Activated CD4-positive, alpha-beta T cell treated with anti-CD3 and anti-CD28 coated beads for 1 hour (primary cell): ENCODE results near the gene CA5A.
"Not testable (repeated sequence)": the region's sequence is repeated elsewhere in the genome, so short reads cannot be mapped to it uniquely, and the experiment has no call there.

Experiments used
- DNase-seq: peaks from one replicate; pipeline ENCODE4 v3.0.0-alpha.2; 2020

CA5A gene

DNA sequence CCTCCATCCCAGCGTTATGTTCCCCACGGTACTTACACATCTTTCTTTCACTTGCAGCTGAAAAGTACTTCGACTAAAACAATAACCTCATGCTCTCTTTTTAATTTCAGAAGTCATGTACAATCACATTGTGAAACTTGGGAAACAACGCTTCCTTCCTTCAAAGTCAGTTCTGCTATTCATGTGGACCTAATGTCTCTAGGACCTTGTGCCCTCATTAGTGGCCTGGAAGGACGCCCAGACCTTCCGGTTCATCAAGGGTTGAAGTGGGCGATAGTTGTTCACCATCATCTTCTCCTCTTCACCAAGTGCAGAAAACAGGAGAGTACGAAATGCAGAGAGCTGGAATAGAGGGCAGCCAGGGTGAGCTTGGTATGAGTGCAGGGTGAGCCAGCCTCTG is 48.4 kb downstream of the CA5A start:
- not testable (repeated sequence) for DNase-seq

- not testable (repeated sequence) for DNase-seq
Measured at GRCh38 chr16:87885371-87885967, 50.9 kb downstream of the CA5A start.

GRCh38 chr16:87882436-87883019 is 53.8 kb downstream of the CA5A start:
- DNase-seq, result no peak

GRCh38 chr16:87881324-87882200 is 54.8 kb downstream of the CA5A start:
- DNase-seq, result no peak

GRCh38 chr16:87880117-87880696 is 56.1 kb downstream of the CA5A start:
- DNase-seq, result no peak

DNA sequence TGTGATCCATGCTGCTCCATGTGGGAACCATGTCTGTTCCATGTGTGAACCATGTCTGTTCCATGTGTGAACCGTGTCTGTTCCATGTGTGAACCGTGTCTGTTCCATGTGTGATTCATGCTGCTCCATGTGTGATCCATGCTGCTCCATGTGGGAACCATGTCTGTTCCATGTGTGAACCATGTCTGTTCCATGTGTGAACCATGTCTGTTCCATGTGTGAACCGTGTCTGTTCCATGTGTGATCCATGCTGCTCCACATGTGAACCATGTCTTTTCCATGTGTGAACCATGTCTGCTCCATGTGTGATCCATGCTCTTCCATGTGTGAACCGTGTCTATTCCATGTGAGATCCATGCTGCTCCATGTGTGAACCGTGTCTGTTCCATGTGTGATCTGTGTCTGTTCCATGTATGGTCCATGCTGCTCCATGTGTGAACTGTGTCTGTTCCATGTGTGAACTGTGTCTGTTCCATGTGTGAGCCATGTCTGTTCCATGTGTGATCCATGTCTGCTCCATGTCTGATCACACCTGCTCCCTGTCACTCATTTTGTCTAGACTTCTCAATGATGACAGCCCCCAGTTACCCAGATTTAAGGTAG is 56.8 kb downstream of the CA5A start:
- DNase-seq, result not testable (repeated sequence)

DNA sequence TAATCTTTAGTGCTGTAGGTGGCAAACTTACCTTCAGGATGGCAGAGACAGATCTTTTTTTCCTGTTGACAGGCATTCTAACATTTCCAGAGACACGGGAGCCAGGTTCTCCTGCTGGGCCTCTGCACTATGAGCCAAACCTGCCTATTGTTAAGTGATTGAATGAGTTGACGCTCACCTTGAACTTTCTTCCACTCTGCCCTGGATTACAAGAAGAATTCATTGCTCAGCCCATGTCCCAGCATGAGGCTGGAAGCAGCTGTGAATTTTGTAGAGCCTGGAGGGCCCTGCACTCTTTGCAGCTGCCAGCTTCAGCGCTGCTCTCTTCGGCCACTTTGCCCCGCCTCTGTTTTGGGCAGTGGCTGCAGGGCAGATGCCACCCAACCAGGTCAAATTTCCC is 57.6 kb downstream of the CA5A start:
- no peak for DNase-seq

DNA sequence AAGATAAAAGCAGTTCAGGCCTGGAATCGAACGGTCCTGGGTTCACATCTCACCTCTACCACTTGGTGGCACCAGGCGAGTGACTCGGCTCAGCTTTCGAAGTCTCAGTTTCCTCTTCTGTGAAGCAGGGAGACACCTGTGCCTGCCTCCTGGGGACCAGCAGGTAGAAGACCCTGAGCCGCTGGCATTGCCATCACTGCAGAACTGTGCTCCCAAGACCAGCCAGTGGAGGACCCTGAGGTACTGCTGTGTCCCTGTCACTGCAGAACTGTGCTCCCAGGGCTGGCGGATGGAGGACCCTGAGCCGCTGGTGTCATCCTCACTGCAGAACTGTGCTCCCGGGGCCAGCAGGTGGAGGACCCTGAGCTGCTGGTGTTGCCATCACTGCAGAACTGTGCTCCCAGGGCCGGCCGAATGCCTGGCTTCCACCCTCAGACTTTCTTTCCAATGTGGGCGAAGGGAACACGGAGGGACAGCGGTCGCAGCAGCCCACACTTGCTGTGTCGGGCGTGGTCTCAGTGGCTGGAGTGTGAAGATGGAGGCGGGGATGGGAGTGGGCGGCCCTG is 58.3 kb downstream of the CA5A start:
- no peak for DNase-seq

DNA sequence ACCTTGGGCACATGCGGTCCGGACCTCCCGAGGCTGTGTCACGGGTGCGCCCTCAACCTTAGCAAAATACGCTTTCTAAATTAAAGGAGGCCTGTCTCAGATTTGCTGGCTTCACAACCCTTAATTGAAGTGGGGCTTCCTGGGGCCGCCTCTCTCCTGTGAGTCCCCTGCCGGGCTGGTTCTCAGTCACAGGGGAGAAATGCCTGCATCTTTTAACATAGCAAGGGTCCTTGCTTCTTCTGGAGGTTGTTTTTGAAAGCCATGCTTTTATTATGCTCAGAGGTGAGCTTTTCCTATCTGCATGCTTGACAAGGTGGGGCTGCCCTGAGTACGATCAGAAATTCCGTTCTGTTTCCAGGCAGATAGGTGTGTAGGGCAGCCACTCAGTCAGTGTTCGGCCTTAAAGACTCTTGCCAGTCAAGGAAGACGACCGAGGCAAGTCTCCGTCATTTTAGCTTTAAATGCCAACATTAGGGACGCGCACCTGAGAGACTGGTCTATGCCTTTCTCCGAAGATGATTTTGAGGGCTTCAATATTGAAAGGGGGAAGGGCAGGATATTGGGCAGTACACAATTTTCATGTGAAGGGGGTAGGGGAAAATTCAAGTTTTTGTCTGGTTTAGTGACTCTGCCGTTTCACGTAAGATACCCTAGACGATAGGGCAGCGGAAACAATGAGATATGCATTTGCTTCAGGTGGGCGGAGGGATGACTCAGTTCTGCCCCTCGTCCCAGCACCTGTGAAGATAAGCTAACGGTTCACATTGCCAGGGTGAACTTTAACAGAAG is 61.5 kb downstream of the CA5A start:
- peak; percentile 66 for DNase-seq

DNA sequence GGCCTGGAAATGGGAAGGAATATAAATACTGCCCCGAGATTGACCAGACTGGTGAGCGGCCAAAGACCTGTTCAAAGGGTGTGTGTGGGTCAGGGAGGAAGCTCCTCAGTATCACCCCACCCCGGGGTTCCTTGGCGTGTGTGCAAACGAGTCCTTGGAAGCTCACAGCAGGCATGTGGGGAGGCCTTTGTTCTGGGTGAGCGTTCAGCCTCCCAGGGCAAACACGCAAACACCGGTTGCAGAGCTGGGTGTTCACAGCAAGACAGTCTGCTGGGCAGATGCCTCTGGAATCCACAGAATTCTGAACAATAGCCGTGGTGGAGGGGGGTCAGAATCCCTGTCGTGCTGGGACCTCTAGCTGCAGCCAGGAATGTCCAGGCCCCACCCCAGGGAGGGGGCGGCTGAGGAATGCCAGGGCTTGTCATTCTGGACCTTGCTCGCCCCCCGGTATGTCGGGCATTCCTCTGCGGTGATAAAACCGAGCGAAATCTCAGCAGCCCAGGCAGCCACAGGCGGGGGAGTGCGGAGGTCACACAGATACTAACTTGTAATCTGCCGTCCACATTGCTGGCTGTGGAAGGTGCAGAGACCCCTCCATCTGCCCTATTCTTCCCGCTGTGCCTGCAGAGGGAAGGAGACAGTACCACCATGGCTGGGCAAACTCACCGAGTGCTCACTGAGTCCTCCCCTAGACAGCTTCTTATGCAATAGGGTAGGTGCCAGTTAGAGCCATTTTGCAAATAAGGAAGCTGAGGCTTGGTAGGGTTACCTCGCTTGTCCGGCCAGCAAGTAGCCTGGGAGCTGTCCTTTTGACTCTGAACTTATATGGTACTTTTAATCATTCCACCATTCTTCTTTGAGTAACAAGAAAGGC is 65.7 kb downstream of the CA5A start:
- DNase-seq, result not testable (repeated sequence)

- not testable (repeated sequence) for DNase-seq
Measured at GRCh38 chr16:87869879-87870417, 66.4 kb downstream of the CA5A start.

DNA sequence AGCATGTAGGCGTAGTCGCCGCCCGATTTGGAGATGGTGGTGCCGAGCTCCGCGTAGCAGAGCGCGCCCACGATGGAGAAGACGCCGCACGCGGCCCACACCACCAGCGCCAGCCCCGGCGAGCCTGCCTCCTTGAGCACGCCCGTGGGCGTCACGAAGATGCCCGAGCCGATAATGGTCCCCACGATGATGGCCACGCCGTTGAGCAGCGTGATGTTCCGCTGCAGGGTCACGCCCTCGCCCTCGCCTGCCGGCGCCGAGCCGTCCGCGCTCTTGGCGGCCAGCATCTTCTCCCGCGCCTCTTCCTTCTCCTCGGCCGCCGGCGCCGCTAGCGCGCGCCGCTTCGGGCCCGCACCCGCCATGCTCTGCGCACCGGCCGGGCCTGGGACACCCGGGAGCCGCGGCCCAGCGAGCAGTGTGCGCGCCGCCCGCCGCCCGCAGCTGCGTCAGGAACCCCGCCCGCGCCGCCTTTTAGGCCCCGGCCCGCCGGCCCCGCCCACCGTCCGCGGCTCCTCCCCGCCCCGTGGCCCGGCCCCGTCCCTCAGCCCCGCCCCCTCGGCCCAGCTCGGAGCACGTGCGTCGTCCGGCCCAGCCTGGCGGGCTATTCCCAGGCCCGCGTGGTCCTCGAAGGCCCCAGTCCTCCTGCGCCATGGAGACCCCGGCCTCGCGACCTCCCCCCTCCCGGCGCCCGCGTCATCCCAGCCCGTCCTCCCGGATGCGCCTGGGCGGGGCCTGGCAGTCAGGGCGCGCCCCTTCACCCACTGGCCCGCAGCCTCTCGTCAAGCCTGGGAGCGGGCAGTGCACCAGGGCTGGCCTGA is 67.1 kb downstream of the CA5A start, which contains the start of gene SLC7A5:
Gene SLC7A5, minus strand, starts transcription at position 447 of the 818 bp plus-strand sequence. Its CDS starts 85 bp downstream, at position 362.
- peak; percentile 84 for DNase-seq

DNA sequence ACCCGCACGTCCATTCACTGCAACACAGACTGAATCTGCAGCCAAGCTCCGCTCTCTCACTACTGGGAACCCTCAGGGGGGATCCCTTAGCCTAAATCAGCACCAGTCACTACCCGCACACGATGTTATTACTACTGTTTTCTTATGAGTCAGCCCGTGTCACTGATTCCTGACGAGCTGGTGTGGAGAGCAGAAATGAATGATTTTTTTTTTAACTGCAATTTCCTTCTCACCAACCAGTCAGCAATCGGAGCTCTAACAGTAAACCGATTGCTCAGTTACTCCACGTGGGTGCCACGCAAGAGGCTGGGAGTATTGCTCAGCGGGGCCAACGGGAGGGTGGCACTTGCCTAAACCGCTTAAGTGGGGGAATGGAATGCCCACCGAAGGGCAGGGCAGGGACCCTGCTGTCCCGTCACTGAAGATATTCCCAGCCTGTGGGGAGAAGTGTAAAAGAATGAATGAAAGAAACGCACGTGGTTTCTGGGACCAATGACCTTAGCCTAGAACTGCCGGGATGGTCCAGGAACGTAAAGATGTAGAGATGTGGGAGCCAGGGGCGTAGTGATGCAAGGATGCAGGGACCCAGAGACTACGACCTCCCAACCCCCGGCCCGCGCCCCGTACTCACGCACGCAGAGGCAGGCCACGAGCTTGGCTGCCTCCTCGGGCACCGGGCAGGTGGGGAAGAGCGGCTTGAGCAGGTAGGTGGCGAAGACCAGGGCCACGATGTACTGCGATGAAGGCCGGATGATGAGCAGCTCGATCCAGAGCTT is 67.9 kb downstream of the CA5A start:
- DNase-seq, result peak; percentile 55

DNA sequence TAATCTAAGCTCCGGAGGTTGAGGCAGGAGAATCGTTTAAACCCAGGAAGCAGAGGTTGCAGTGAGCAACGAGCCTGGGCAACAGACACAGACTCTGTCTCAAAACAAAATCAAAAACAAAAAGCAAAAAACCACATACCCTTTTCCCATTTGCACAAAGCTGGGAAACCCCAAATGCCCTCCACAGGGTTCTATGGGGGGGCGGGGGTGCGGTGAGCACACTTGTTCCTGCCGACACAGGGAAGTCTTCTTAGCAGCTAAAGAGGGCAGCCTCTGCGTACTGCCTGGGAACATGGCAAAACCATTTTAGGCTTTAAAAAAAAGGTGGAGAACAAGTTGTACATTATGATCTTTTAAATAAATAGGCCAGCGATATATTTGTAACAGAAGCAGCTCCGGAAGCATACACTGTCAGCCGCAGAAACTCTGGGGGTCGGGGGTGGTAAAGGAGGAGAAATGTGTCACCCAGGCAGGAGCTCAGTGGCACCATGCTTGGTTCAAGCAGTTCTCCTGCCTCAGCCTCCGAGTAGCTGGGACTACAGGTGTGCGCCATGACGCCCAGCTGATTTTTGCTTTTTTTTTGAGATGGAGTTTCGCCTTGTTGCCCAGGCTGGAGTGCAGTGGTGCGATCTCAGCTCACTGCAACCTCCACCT is 70.3 kb downstream of the CA5A start:
- DNase-seq, result peak; percentile 19

DNA sequence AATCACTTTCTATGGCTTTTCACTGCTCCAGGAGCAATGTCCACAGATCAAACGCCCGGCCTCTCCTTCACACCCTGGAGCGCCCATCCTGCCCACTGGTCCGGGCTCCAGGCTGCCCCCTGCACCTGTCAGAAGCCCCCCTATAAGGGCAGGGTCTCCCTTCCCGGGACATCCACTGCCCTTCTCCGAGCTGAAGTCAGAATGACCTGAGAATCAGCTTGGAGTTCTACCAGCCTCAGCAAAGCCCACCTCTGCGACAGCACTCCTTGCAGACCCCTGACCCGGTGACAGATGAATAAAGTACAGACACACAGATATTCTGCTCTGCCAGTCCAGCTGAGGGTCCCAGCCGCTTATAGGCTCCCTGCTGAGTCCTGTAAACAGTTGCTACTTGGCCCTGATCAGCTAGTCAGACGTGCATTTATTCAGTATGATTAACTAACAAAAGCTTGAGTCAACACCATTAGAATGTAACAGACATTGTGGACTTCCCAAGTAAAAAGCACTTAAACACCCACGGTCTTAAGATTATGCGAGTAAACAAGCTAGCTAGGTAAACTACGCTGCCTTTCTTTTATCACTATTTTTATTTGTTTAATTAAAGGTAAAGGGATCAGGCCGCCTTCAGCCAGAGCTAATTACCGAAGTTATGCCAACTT is 71.9 kb downstream of the CA5A start:
- no peak for DNase-seq

DNA sequence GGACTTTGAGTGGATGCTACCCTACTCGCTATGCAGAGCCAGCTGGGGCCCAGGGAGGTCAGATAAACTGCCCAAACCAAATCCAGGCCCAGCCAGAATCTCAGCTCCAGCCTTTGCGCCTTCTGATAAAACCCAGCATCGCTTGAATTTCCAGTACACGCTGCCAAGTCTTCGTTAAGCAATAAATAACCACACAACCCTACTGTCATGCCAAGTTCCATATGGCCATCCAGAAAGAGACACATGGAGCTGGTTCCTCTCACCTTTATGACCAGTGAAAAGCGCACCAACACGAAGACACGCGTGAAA is 73.0 kb downstream of the CA5A start:
- not testable (repeated sequence) for DNase-seq

DNA sequence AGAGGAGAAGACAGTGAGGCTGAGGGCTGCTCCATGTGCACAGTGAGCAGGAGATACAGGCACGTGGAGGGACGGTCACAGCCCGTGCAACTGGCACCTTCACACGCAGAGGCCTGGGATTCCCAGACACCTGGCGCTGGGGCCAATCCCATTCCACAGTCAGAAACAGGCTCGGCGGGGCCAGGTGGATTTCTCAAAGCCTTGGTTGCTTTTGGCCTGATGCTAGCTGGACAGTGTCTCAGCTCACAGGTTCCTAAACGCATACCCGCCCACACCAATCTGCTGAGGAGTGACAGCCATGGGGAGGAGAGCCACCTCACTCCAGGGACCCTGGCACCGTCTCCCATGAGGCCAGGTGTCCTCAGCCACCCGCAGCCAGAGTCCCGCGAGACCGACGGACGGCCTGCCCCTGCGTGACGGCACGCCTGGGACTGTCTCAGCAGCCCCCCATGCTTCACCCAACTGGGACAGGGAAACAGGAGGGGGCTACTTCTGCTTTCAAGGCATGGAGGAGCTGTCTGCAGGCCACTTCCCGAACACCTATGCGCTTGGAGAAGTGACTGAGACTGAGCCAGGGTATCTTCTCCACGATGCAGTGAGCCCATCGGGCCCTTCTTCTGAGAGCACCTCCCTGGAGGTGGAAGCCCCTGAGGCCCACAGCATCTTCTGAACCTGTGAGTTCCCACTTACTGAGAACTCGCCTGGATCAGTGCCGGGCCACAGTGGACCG is 73.6 kb downstream of the CA5A start:
- DNase-seq, result not testable (repeated sequence)
